ENCODE data around the gene PLA2G4E.

Gene PLA2G4E

DNA sequence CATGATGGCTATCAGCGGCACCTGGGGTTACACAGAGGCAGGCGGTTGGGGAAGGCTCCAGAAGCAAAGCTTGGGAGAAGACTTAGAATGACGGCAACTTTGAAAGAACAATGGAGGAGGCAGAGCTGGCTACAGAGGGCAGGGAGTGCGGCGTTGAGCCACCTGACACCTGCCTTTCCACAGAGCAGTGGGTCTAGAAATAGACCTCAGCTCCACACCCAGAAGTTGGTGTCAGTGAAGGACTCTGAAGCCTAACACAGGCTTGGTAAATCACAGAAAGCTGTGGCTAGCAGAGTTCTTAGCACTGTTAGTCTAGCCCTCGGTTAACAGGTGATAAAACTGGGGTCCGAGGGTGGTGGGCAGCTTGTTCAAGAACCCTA lies 25.4 kb downstream of the PLA2G4E start:
- TF ChIP-seq, protein P1, sequence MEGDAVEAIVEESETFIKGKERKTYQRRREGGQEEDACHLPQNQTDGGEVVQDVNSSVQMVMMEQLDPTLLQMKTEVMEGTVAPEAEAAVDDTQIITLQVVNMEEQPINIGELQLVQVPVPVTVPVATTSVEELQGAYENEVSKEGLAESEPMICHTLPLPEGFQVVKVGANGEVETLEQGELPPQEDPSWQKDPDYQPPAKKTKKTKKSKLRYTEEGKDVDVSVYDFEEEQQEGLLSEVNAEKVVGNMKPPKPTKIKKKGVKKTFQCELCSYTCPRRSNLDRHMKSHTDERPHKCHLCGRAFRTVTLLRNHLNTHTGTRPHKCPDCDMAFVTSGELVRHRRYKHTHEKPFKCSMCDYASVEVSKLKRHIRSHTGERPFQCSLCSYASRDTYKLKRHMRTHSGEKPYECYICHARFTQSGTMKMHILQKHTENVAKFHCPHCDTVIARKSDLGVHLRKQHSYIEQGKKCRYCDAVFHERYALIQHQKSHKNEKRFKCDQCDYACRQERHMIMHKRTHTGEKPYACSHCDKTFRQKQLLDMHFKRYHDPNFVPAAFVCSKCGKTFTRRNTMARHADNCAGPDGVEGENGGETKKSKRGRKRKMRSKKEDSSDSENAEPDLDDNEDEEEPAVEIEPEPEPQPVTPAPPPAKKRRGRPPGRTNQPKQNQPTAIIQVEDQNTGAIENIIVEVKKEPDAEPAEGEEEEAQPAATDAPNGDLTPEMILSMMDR (IDR thresholded peaks at IDR 0.05) = no peak
- Histone ChIP-seq H2AFZ (no peak overlapping the region), H3K27me3 (ENCODE audit: control insufficient read depth, insufficient read depth, low read length) (no peaks in the 10 kb centered on the region), H3K4me1 (no peaks in the 10 kb centered on the region), H3K9me3 (ENCODE audit: control insufficient read depth, low read length) (no peaks in the 10 kb centered on the region), H3K36me3 (ENCODE audit: control insufficient read depth, insufficient read depth, low read length) (no peaks in the 10 kb centered on the region), H3K79me2 (no peaks in the 10 kb centered on the region), H3K4me2 (ENCODE audit: low read length) (no peak overlapping the region), H3K4me3 (ENCODE audit: low read depth, low read length) (no peak overlapping the region), H3K9ac (no peak overlapping the region), H3K27ac (no peak overlapping the region)

DNA sequence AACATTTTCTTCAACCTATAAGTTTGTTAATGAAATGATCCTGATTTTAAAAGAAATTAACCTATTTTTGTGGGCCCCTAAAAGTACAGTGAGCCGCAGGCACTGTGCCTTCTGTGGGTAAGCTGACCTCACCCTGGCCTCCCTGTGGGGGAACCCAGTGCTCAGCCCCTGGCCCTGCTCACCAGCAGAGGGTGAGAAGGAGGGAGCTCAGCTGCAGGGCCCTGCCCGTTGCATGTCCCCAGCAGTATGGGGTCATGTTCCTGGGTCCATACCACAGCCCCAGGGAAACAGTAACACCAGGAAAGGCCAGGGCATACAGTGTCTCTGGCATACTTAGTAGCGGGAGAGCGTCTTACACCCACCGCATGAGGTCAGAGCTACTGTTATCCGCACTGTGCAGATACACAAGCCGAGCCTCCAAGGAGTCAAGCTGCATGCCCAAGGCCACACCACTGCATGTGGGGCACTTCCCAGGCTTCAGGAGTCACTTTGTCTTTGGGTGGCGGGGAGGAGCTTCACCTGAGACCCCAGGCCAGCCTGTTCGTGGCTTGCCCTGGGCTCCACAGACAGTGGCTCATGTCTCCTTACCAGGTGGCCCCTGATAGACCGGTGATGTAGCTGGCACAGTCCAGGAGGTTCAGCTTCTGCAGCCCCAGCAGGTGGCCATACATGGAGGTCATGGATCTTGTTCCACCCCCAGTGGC lies 25.9 kb downstream of the PLA2G4E start:
- Histone ChIP-seq H3K27ac (no peak overlapping the region), H3K27me3 (ENCODE audit: control insufficient read depth, insufficient read depth, low read length) (no peaks in the 10 kb centered on the region), H2AFZ (no peak overlapping the region), H3K4me2 (ENCODE audit: low read length) (no peak overlapping the region), H3K4me3 (ENCODE audit: low read depth, low read length) (no peak overlapping the region), H3K79me2 (no peaks in the 10 kb centered on the region), H3K4me1 (no peaks in the 10 kb centered on the region), H3K36me3 (ENCODE audit: control insufficient read depth, insufficient read depth, low read length) (no peaks in the 10 kb centered on the region), H3K9ac (no peak overlapping the region), H3K9me3 (ENCODE audit: control insufficient read depth, low read length) (no peaks in the 10 kb centered on the region)
- TF ChIP-seq, protein P1 (IDR thresholded peaks at IDR 0.05) = no peak

DNA sequence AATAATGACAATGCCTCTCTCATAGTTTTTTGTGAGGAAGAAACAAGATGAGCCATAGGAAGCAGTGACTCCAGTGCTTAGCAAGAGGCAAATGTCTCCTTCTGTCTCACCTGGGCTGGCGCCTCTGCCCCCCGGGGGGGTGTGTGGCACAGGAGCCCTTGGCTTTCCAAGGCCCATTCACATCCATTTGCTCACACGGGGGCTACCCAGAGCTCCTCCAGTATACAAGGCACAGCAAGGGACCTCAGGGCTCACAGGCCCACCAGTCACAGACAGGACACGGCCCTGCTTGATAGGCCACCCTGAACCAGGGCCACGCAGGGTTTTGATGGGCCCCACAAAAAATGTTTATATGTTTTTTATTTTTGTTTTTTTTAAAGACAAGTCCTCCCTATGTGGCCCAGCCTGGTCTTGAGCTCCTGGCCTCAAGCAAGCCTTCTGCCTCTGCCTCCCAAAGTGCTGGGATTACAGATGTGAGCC lies 26.6 kb downstream of the PLA2G4E start:
- no peaks in the 10 kb centered on the region for H3K79me2 ChIP-seq
- no peaks in the 10 kb centered on the region for H3K9me3 ChIP-seq (ENCODE audit: control insufficient read depth, low read length)
- no peak overlapping the region for H3K4me2 ChIP-seq (ENCODE audit: low read length)
- no peak overlapping the region for H3K4me3 ChIP-seq (ENCODE audit: low read depth, low read length)
- no peak overlapping the region for H2AFZ ChIP-seq
- H3K36me3 ChIP-seq (ENCODE audit: control insufficient read depth, insufficient read depth, low read length) = no peaks in the 10 kb centered on the region
- no peak overlapping the region for H3K27ac ChIP-seq
- no peak overlapping the region for H3K9ac ChIP-seq
- no peaks in the 10 kb centered on the region for H3K4me1 ChIP-seq
- TF ChIP-seq, protein P1 (IDR thresholded peaks at IDR 0.05) = no peak
- no peaks in the 10 kb centered on the region for H3K27me3 ChIP-seq (ENCODE audit: control insufficient read depth, insufficient read depth, low read length)

DNA sequence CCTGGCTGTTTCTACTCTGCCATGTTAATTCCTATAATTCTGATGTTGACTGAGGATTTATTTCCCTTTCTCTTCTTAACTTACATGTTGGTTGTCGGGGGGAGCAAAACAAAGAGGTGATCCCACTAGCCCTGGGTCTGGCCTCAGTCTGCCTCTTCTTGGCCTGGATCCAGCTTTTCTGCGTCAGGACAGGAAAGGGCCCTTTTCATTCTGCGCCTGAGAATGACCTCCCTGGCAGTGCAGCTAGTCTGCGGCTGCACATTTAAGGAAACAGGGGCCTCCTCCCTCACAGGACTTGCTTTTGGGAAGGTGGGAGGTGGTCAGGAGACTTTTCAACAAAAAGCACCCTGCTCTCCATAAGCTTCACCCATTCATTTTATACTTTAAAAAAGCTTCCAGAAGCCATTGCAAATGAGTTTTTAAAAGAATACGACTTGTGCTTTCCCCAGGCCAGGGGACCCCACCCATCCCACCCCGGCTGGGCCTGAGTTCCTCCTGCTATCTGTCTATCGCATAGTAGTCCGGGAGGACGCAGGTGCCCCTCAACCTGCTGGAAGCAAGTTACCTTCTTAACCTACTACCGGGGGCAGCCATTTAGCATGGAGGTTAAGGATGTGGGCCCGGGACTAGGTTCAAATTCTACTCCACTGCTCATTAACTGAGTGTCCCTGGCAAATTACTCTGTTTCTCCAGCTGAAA lies 27.2 kb downstream of the PLA2G4E start:
- Histone ChIP-seq H3K4me2 (ENCODE audit: low read length) (no peak overlapping the region), H3K4me3 (ENCODE audit: low read depth, low read length) (no peak overlapping the region), H3K9ac (no peak overlapping the region), H3K9me3 (ENCODE audit: control insufficient read depth, low read length) (no peaks in the 10 kb centered on the region), H2AFZ (no peak overlapping the region), H3K27ac (no peak overlapping the region), H3K79me2 (no peaks in the 10 kb centered on the region), H3K36me3 (ENCODE audit: control insufficient read depth, insufficient read depth, low read length) (no peaks in the 10 kb centered on the region), H3K27me3 (ENCODE audit: control insufficient read depth, insufficient read depth, low read length) (no peaks in the 10 kb centered on the region), H3K4me1 (no peaks in the 10 kb centered on the region)
- TF ChIP-seq, protein P1 (IDR thresholded peaks at IDR 0.05) = no peak
